Liver (tissue), 6 donors: ENCODE data around the gene BRI3BP. TPM values are rescaled to one million over a fixed set of nuclear protein-coding genes. Genes with fewer than 3 reads are reported as not detected.

ENCODE experiments used
- HNF4A ChIP-seq, 2 donors: conservative IDR thresholded peaks; 2 replicates each; pipeline ENCODE4 v1.6.1; 2016; ENCODE audit warnings: antibody characterized with exemption in 2 of 2, mild to moderate bottlenecking in 2 of 2
- HNF4G ChIP-seq: IDR thresholded peaks from 2 replicates; pipeline ENCODE4 v1.6.1; 2016; ENCODE audit warnings: antibody characterized with exemption
- polyA plus RNA-seq, 2 donors: library from polyadenylated mRNA; stranded (reverse) in 1 of 2; unstranded in 1 of 2; fragments of 200-250 nt in 1 of 2; fragments of >200 nt in 1 of 2; fragmentation: Nextera tagmentation in 1 of 2; extraction: Ambion mirVana in 1 of 2; gene quantifications; one replicate each; pipeline versions ENCODE4 v1.2.1 to v1.2.3, GENCODE V29; 2013 to 2015
- small RNA-seq: library from RNA; depleted of rRNA; stranded (forward); fragments of <200 nt; gene quantifications from one replicate; pipeline ENCODE3, GENCODE V24; 2014
- total RNA-seq, 2 donors: library from RNA; depleted of rRNA; stranded (reverse); fragments of >200 nt; gene quantifications; one replicate each; pipeline ENCODE4 v1.2.3, GENCODE V29; 2014
- donor health status: healthy.
- donor health status: healthy.
- donor health status: healthy.

Gene BRI3BP
- total and polyA plus RNA-seq, 4 donors: 2.4 to 15.3 (median 4.7) TPM

DNA sequence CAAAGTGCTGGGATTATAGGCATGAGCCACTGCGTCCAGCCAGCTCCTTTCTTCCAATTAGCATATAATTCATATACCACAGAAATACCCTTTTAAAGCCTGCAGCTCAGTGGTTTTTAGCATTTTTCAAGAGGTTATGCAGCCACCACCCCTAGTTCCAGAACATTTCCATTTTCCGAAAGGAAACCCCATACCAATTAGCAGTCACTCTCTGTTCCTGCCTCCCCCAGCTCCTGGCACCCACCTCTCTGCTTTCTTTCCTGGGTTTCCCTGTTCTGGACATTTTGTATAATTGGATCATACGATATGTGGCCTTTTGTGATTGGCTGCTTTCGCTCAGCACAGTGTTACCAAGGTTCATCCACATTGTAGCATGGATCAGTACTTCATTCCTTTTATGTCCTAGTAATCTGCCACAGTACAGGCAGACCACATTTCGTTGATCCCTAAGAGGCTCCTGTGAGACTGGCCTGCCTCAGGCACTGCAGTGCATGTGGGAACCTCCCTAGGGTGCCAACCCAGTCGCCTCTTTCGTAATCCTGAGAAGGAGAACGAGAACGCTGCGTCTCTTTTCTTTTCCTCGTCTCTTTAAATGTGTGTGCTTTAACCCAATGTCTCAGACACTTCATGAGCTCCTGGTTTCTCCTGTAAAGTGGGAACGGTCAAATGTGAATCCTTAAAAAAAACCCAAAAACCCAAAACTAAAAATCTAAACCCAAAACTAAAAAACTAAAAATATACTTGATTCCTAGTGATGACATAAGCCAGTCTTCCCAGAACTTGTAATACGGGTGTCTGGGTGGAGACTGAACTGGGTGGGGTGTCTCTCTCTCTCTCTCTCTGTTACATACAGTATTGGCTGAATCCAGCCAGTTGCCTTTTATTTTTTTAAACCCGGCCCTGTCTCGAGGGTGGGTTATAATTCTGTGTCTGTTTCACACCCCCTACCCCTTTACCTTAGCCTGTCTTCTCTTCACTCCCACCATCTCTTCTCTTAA, 86.5 kb downstream of the BRI3BP start (continued):
- TF ChIP-seq HNF4G (no peak), HNF4A (conservative IDR thresholded peaks at IDR 0.05) (no peak)

Small RNA genes within 50 kb of the gene (small RNA-seq; reads per million reads assigned to genes)
- not detected for gene AC122688.1

Other genes starting within 250 kb of the BRI3BP start
- 100 to 1,000 TPM in 1 of 2 donors, 10 to 100 TPM in 1; 85.3 to 169 TPM for gene SCARB1, start 129.8 kb upstream of the BRI3BP start, total RNA-seq
- gene SCARB1, start 129.8 kb upstream of the BRI3BP start, polyA plus RNA-seq: 100 to 1,000 TPM; 112 to 289 TPM
- gene UBC, start 79.0 kb upstream of the BRI3BP start, total RNA-seq: 100 to 1,000 TPM; 503 to 624 TPM
- gene UBC, start 79.0 kb upstream of the BRI3BP start, polyA plus RNA-seq: 100 to 1,000 TPM; 385 to 434 TPM
- 1 to 10 TPM; 6.9 to 8.6 TPM for gene DHX37, start 4.5 kb upstream of the BRI3BP start, total RNA-seq
- 1 to 10 TPM; 2.3 to 6.1 TPM for gene DHX37, start 4.5 kb upstream of the BRI3BP start, polyA plus RNA-seq
- gene AACS, start 71.8 kb downstream of the BRI3BP start, total RNA-seq: 10 to 100 TPM in 1 of 2 donors, 1 to 10 TPM in 1; 8.5 to 13.6 TPM
- 1 to 10 TPM; 3.4 to 6.1 TPM for gene AACS, start 71.8 kb downstream of the BRI3BP start, polyA plus RNA-seq
- gene TMEM132B, start 192.7 kb downstream of the BRI3BP start, total RNA-seq: under 1 TPM; 0.14 to 0.25 TPM
- under 1 TPM; 0.03 to 0.07 TPM for gene TMEM132B, start 192.7 kb downstream of the BRI3BP start, polyA plus RNA-seq